GM23248 (cell line): ENCODE measurements around the gene DOC2B. TPM values are rescaled to one million over a fixed set of nuclear protein-coding genes. Genes with fewer than 3 reads are reported as not detected.

Source experiments
- DNase-seq: peaks from one replicate; pipeline ENCODE4 v3.0.0-alpha.2; 2015
- H2AFZ ChIP-seq: fragments of 200-600 bp; sonication (generic); 2 replicates; pipeline ENCODE4 v1.6.1; 2016; ENCODE audit warnings: antibody characterized with exemption
- H3F3A ChIP-seq: fragments of 200-600 bp; sonication (generic); 2 replicates; pipeline ENCODE4 v1.6.1; 2016; ENCODE audit warnings: mild to moderate bottlenecking, antibody characterized with exemption, mixed run types; ENCODE audit not compliant: insufficient read depth
- H3K27ac ChIP-seq: fragments of 200-600 bp; sonication (generic); 2 replicates; pipeline ENCODE4 v1.5.1; 2016; ENCODE audit warnings: mild to moderate bottlenecking
- H3K27me3 ChIP-seq: fragments of 200-600 bp; sonication (generic); replicated peaks from 2 replicates; pipeline ENCODE4 v1.6.1; 2016; ENCODE audit warnings: mild to moderate bottlenecking; ENCODE audit not compliant: insufficient read depth
- H3K36me3 ChIP-seq: fragments of 200-600 bp; sonication (generic); 2 replicates; pipeline ENCODE4 v1.6.1; 2016; ENCODE audit warnings: low read depth, mild to moderate bottlenecking
- H3K4me1 ChIP-seq: fragments of 200-600 bp; sonication (generic); 2 replicates; pipeline ENCODE4 v1.6.1; 2016; ENCODE audit warnings: mild to moderate bottlenecking; ENCODE audit not compliant: insufficient read depth
- H3K4me2 ChIP-seq: fragments of 200-600 bp; sonication (generic); one replicate; pipeline ENCODE4 v1.6.1; 2016; ENCODE audit warnings: mild to moderate bottlenecking; ENCODE audit not compliant: unreplicated experiment
- H3K4me3 ChIP-seq: fragments of 200-600 bp; sonication (generic); 2 replicates; pipeline ENCODE4 v1.5.1; 2016; ENCODE audit warnings: mild to moderate bottlenecking
- H3K79me2 ChIP-seq: fragments of 200-600 bp; sonication (generic); 2 replicates; pipeline ENCODE4 v1.6.1; 2016; ENCODE audit warnings: mild to moderate bottlenecking; ENCODE audit not compliant: insufficient read depth
- H3K9ac ChIP-seq: fragments of 200-600 bp; sonication (generic); 2 replicates; pipeline ENCODE4 v1.6.1; 2016; ENCODE audit warnings: mild to moderate bottlenecking
- H3K9me2 ChIP-seq: fragments of 200-600 bp; sonication (generic); 2 replicates; pipeline ENCODE4 v1.6.1; 2016; ENCODE audit warnings: mixed run types, mild to moderate bottlenecking, moderate library complexity; ENCODE audit not compliant: insufficient read depth
- H3K9me3 ChIP-seq: fragments of 200-600 bp; sonication (generic); one replicate; pipeline ENCODE4 v1.6.1; 2017; ENCODE audit warnings: low read depth
- H4K20me1 ChIP-seq: fragments of 200-600 bp; sonication (generic); 2 replicates; pipeline ENCODE4 v1.6.0; 2016; ENCODE audit not compliant: insufficient read depth
- EZH2 ChIP-seq: fragments of 200-600 bp; sonication (generic); IDR thresholded peaks from 2 replicates; pipeline ENCODE4 v1.6.1; 2018; ENCODE audit warnings: antibody characterized with exemption, mild to moderate bottlenecking; ENCODE audit not compliant: insufficient read depth, poor library complexity, severe bottlenecking
- EZH2phosphoT487 ChIP-seq: fragments of 200-600 bp; sonication (generic); IDR thresholded peaks from 2 replicates; pipeline ENCODE4 v1.6.1; 2018; ENCODE audit warnings: antibody characterized with exemption, moderate library complexity, mild to moderate bottlenecking, low read depth; ENCODE audit not compliant: insufficient read depth
- WGBS, 2 experiments: methylation state at CpG; one replicate each; pipeline ENCODE4 v1.1.6; 2015 to 2017; ENCODE audit warnings: low lambda C conversion rate in 2 of 2, low coverage in 1 of 2; ENCODE audit errors: missing lambda C conversion rate in 2 of 2; 5-methylcytosine and 5-hydroxymethylcytosine counted together
- in situ Hi-C: fragments of 300-500 bp; cut with MboI; formaldehyde crosslinking; loops from 2 replicates; pipeline ENCODE4 v1.15.0; 2020
- polyA plus RNA-seq: library from polyadenylated mRNA; unstranded; fragments of >200 nt; fragmentation: Nextera tagmentation; extraction: Ambion mirVana; gene quantifications from 2 replicates; pipeline ENCODE4 v1.2.1, GENCODE V29; 2016
- total RNA-seq: library from RNA; depleted of rRNA; stranded (reverse); fragments of >200 nt; shearing (Covaris generic); gene quantifications from 2 replicates; pipeline ENCODE4 v1.2.3, GENCODE V29; 2014

Gene DOC2B
- total and polyA plus RNA-seq, 2 experiments from 2014 or later, result 0.03 TPM; not detected in 1

DNA sequence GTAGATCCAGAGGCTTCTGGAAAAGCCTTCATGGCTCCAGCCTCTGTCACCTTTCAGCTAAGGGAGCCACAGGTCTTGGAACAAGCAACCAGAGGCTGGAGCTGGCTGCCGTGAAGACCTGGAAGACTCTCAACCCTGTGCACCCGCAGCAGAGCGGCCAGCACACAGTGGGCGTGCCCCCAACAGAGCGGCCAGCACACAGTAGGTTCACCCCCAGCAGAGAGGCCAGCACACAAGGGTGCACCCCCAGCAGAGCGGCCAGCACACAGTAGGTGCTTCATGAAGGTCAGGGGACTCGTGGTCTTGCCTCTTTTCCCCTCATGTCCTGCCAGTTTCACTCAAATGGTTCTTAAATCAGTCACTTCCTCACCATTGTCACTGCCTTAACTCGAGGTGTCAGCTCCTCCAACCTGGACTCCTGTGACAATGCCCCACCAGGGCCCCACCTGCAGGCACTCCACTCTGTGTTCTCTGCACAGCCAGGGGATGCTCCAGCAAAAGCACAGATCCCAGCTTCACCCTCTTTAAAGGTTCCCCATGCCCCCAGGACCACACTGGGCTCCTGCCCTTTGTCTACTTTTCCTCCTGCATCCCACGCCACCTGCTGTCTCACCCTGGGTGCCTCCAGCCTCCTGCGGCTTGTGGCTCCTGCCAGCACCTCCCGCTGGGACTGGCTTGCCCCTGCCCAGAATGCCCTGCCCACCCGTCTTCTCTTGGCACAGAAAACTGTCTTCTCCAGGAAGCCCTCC lies 42.4 kb upstream of the DOC2B start:
- no peaks in the 10 kb centered on the region for H3K79me2 ChIP-seq
- H3K36me3 ChIP-seq, result no peaks in the 10 kb centered on the region
- no peak overlapping the region for H2AFZ ChIP-seq
- no peaks in the 10 kb centered on the region for H3K4me1 ChIP-seq
- H3K9ac ChIP-seq, result no peak overlapping the region
- H3F3A ChIP-seq, result no peaks in the 10 kb centered on the region
- DNase-seq, result no peak
- H3K9me3 ChIP-seq, result no peaks in the 10 kb centered on the region
- no peak overlapping the region for H3K27ac ChIP-seq
- no peaks in the 10 kb centered on the region for H4K20me1 ChIP-seq
- TF ChIP-seq EZH2phosphoT487 (no peak), EZH2 (no peak)
- 70% methylated on average over 12 of the region's 12 CpGs for WGBS, 2 experiments
- no peak overlapping the region for H3K4me2 ChIP-seq
- in situ Hi-C loops, result no loop called here
- no peak overlapping the region for H3K4me3 ChIP-seq
- no peaks in the 10 kb centered on the region for H3K9me2 ChIP-seq
- no peaks in the 10 kb centered on the region for H3K27me3 ChIP-seq

DNA sequence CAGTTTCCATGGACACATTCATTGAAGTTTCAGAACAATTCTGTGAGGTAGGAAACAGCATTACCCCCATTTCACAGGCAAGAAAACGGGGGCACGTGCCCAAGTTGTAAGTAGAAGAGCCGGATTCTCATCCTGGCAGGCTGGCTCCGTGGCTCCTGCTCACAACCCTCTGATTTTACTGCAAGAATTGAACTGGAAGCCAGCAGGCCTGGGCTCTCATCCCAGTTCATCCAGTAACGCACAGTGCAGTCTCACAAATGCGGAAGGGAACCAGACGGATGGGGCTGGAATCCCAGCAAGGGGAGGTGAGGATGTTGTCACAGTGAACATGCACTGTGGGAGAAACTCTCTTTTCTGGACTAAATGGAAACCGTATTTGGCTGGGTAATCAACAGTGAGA lies 40.7 kb upstream of the DOC2B start:
- no peaks in the 10 kb centered on the region for H3K9me2 ChIP-seq
- H3K9me3 ChIP-seq, result no peaks in the 10 kb centered on the region
- 49% methylated on average over 8 of the region's 8 CpGs for WGBS, 2 experiments
- no peaks in the 10 kb centered on the region for H3F3A ChIP-seq
- H4K20me1 ChIP-seq, result no peaks in the 10 kb centered on the region
- H2AFZ ChIP-seq, result no peak overlapping the region
- H3K4me3 ChIP-seq, result no peak overlapping the region
- no peak overlapping the region for H3K4me2 ChIP-seq
- in situ Hi-C loops, result no loop called here
- no peak overlapping the region for H3K27ac ChIP-seq
- H3K36me3 ChIP-seq, result no peaks in the 10 kb centered on the region
- TF ChIP-seq EZH2 (no peak), EZH2phosphoT487 (no peak)
- no peaks in the 10 kb centered on the region for H3K27me3 ChIP-seq
- no peaks in the 10 kb centered on the region for H3K4me1 ChIP-seq
- no peaks in the 10 kb centered on the region for H3K79me2 ChIP-seq
- no peak overlapping the region for H3K9ac ChIP-seq
- DNase-seq, result no peak

DNA sequence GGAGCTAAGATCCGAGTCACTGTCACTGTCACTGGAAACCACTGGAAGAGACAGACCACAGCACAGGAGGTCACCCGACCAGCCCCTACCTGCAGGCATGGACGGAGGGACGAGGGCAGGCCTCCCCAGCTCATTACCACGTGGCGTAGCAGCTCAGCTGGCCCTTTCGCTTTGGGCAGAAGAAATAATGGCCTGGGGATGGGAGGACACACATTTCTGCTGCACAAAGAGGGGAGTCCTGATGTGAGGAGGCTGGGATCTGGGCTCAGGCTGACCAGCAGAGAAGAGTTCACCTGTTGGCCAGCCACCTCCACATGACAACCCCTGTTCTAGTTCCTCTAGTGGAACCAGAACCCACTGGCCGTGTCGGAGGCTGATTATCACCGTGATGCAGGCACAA lies 38.2 kb upstream of the DOC2B start:
- Histone ChIP-seq H3K79me2 (no peaks in the 10 kb centered on the region), H3K27me3 (no peaks in the 10 kb centered on the region), H3K4me1 (peaks cover 6% of the 10 kb centered on the region; the same call in 1 of the 2 replicates), H3K9me2 (no peaks in the 10 kb centered on the region), H3K36me3 (no peaks in the 10 kb centered on the region), H3K4me2 (no peak overlapping the region), H3K9me3 (no peaks in the 10 kb centered on the region), H3K9ac (no peak overlapping the region), H3F3A (no peaks in the 10 kb centered on the region), H4K20me1 (no peaks in the 10 kb centered on the region), H2AFZ (no peak overlapping the region), H3K27ac (no peak overlapping the region), H3K4me3 (no peak overlapping the region)
- TF ChIP-seq EZH2phosphoT487, result no peak
- no peak for TF ChIP-seq EZH2
- 72 to 78% methylated on average over 10 of the region's 10 CpGs for WGBS, 2 experiments
- in situ Hi-C loops, result no loop called here
- DNase-seq, result no peak

GRCh38 chr17:218432-219110 lies 37.1 kb upstream of the DOC2B start:
- no peak for TF ChIP-seq EZH2phosphoT487
- TF ChIP-seq EZH2, result no peak
- in situ Hi-C loops, result no loop called here

More at GRCh38 chr17:218432-219110, 37.1 kb upstream of the DOC2B start:
- H3K36me3 ChIP-seq, result no peaks in the 10 kb centered on the region
- WGBS, 2 experiments, result 52 to 56% methylated on average over 8 of the region's 8 CpGs
- H3F3A ChIP-seq, result no peaks in the 10 kb centered on the region
- H3K9me2 ChIP-seq, result no peaks in the 10 kb centered on the region
- H3K9ac ChIP-seq, result no peak overlapping the region
- no peak overlapping the region for H3K4me2 ChIP-seq
- H3K27me3 ChIP-seq, result no peaks in the 10 kb centered on the region
- H3K9me3 ChIP-seq, result no peaks in the 10 kb centered on the region
- H3K79me2 ChIP-seq, result no peaks in the 10 kb centered on the region
- no peak for DNase-seq
- no peak overlapping the region for H2AFZ ChIP-seq
- H4K20me1 ChIP-seq, result no peaks in the 10 kb centered on the region
- H3K27ac ChIP-seq, result no peak overlapping the region
- H3K4me1 ChIP-seq, result peaks cover 6% of the 10 kb centered on the region; the same call in 1 of the 2 replicates
- no peak overlapping the region for H3K4me3 ChIP-seq
